Measurements from ENCODE around the gene TMOD1.

DNA sequence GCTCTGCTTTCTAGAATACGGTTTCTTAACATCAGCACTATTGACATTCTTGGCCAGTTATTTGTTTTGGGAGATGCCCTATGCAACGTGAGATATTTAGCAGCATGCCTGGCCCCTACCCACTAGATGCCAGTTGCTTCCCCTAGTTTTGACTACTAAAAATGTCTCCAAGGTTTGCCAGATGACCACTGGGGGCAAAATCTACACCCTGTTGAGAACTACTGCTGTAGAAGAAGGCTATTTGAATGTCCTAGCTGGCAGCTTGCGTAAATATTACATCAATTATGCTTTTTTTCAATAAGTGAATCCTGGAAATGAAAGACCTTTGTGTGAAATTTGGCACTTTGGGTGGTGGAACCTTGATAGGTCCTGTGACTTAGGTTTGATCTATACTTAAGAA lies 137.2 kb downstream of the TMOD1 start:
- TF ChIP-seq, protein P1, sequence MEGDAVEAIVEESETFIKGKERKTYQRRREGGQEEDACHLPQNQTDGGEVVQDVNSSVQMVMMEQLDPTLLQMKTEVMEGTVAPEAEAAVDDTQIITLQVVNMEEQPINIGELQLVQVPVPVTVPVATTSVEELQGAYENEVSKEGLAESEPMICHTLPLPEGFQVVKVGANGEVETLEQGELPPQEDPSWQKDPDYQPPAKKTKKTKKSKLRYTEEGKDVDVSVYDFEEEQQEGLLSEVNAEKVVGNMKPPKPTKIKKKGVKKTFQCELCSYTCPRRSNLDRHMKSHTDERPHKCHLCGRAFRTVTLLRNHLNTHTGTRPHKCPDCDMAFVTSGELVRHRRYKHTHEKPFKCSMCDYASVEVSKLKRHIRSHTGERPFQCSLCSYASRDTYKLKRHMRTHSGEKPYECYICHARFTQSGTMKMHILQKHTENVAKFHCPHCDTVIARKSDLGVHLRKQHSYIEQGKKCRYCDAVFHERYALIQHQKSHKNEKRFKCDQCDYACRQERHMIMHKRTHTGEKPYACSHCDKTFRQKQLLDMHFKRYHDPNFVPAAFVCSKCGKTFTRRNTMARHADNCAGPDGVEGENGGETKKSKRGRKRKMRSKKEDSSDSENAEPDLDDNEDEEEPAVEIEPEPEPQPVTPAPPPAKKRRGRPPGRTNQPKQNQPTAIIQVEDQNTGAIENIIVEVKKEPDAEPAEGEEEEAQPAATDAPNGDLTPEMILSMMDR (IDR thresholded peaks at IDR 0.05) = peak; percentile 26; the same call in 1 of the 2 replicates
- no peak for TF ChIP-seq ZFX (IDR thresholded peaks at IDR 0.05; ENCODE audit: borderline replicate concordance)

Data from 22Rv1 (cell line).